ENCODE measurements around the gene NCAPG.
A peak's percentile ranks its signal among the peaks of the same experiment; 100 is the strongest.
"Not testable (repeated sequence)": the region's sequence is repeated elsewhere in the genome, so short reads cannot be mapped to it uniquely, and the experiment has no call there.

The NCAPG gene

DNA sequence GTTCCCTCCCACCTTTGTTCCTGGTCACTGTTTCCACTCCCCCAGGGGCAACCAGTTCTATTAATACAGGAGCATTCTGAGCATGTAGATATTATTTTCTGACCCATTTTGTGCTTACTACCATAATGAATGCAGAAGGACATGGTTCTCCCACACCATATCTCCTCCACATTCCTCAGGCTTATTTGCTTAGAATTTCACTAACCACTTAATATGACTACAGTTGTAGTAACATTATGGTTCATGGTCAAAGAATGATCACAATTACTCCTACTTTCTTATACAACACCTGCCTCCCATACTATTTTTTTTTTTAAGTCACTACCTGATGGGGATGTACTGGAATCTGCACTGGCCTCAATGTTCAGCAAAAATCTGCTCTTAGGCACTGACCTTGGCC lies 21.8 kb upstream of the NCAPG start:
- DNase-seq (ENCODE audit: low spot score), result no peak

DNA sequence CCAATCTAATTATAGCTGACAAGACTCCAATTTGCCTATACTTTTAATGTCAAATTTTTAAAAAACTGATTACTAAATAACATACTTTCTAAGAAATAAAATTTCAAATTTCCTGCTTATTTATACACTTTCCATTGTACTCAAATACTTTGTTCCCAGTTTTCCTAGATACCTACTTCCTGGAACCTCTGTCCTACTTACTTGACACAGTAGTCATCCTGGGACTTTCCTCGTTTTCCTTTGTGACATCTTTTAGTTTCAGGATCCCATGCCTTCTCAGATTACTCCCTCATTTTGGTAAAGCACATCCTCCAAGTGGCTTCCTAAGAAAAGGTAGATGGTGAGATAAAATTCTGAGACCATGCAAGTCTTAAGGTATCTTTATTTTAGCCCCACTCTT lies 16.0 kb upstream of the NCAPG start:
- no peak for DNase-seq (ENCODE audit: low spot score)

DNA sequence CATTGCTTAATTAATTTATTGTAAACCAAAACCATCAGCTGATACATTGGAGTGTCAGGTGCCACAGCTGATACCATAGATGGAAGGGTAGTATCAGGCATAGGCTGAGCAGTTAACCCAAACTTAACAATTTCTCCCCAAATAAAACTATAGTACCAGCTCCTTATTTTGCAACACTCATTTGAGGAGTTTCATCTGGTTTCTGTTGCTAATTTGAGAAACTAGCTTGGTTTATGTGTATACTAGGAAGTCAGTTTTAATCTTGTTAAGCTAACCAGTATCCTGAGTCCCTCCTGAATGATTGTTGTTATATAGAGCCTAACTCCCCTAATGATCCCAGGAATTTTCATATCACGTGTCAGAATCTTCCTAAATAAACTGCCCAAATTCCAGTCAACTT lies 13.0 kb upstream of the NCAPG start:
- DNase-seq (ENCODE audit: low spot score), result no peak

DNA sequence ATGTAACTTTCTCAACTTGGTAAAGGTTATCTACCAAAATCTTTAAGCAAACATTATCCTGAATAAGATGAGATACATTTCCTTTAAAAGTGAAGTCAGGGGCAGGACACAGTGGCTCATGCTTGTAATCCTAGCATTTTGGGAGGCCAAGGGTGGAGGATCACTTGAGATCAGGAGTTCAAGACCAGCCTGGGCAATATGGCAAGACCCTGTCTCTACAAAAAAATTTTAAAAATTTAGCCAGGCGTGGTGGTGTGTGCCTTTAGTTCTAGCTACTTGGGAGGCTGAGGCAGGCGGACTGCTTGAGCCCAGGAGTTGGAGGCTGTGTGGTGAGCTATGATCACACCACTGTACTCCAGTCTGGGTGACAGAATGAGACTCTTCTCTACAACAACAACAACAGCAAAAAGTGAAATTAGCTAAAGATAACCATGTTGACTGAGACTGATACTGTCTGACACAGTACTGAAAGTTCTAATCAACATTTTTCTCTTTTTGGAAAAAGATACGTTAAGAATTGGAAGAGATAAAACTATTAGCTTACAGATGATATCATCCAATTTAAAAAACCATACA lies 5.1 kb upstream of the NCAPG start:
- peak; percentile 40 for DNase-seq (ENCODE audit: low spot score)

DNA sequence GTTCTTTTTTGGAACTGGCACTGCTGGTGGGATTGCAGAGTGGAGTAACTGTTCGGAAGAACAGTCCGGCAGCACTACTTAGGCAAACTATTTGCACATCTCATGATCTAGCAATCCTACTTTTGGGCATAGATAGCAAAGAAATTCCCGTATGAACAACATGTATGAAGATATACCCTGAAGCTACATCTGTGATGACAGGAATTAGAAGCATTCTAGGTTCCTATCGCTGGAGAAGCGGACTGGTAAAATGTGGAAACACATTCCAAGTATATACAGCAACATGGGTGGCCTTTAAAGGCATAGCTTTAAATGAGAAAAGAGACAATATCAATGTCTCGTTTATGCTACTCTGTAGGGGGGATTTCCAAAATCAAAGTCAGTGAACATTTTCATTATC lies 3.3 kb upstream of the NCAPG start:
- no peak for DNase-seq (ENCODE audit: low spot score)

DNA sequence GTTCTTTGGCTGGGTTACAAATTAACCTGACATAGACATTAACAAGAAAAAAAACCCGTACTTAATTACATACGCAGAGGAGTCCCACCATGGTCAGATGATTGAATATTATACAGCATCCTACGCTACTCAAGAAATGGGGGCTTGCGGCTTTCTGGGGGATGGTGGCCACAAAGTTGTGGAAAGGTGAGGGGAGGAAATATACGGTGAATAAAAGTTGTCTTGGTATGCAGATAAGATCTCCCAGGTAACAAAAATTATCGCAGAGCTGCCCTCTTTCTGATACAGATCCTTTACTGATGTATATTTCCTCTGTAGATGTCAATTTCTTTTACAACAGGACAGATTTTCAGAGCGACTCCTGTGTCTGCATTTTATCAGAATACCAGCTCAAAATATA lies 1.1 kb upstream of the NCAPG start:
- no peak for DNase-seq (ENCODE audit: low spot score)

DNA sequence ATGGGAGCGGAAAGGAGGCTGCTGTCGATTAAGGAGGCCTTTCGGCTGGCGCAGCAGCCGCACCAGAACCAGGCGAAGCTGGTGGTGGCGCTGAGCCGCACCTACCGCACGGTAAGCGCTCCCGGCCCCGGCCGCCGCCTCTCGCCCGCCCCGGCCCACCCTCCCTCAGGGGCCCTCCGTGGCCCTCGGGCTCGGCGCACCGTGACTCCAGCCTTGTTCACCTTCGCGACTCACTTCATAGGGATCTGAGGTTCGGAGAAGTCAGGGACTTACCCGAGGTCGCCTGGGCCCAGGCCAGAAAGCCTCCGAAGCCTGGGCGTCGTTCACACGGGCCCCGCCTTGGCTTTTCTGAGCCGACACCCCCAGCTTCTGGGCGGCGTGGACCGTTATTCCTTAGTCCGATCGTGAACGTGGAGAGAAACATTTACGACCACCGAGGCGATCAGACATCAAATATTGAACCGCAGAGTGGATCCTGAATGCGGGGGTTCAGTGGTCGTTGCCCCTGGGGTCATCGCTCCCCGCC lies 362 bp downstream of the NCAPG start:
- peak; percentile 27 for DNase-seq (ENCODE audit: low spot score)

DNA sequence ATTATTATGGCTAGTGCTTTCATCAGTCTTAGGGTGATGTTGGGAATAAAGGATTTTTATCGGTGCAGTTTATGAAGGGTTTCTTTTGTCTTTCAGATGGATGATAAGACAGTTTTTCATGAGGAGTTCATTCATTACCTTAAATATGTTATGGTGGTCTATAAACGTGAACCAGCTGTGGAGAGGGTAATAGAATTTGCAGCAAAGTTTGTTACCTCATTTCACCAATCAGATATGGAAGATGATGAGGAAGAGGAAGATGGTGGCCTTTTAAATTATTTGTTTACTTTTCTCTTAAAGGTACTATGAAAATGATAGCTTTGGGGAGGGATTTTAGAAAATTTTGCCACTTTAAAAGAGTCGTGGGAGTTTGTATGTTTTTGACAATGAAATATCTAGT lies 1.3 kb downstream of the NCAPG start:
- DNase-seq (ENCODE audit: low spot score), result no peak

DNA sequence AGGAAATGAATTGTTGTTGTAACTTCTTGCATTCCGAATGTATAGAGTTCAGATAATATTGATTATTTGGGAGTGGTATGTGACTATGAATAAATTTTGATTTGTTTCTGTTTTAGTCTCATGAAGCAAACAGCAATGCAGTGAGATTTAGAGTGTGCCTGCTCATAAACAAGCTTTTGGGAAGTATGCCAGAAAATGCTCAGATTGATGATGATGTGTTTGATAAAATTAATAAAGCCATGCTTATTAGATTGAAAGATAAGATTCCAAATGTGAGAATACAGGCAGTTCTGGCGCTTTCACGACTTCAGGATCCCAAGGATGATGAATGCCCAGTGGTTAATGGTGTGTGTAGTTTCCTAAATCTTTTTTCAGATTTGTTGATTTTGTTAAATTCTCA lies 2.0 kb downstream of the NCAPG start:
- DNase-seq (ENCODE audit: low spot score), result no peak

DNA sequence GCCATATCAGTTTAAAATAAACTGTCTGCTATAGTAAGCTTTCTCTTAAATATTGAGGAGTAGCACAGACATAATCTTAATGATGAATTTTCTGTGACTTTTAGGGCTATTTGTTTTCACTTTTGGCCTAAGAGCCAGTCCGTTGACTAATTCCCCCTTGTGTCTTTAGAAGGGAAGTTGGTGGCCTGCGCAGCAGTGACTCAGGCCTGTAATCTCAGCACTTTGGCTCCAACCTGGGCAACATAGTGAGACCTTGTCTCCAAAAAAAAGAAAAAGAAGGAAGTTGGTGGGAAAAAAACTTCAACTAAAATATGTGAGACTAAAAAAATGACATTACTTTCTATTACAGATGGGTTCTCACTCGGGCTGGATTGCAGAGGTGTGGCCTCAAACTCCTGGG lies 3.4 kb downstream of the NCAPG start:
- DNase-seq (ENCODE audit: low spot score), result no peak

DNA sequence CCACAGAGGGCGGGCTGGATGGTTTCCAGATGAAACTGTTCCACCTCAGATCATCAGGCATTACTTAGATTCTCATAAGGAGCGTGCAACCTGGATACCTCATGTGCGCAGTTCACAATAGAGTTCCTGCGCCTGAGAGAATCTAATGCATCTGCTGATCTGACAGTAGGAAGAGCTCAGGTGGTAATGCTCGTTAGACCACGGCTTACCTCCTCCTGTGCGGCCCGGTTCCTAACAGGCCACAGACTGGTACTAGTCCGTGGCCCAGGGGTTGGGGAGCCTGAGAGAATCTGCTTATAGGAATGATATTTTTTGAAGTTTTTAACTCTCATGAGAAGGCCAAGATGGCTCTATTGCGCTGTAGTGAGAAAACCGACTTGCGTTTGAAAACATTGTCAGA lies 5.4 kb downstream of the NCAPG start:
- DNase-seq (ENCODE audit: low spot score), result no peak

DNA sequence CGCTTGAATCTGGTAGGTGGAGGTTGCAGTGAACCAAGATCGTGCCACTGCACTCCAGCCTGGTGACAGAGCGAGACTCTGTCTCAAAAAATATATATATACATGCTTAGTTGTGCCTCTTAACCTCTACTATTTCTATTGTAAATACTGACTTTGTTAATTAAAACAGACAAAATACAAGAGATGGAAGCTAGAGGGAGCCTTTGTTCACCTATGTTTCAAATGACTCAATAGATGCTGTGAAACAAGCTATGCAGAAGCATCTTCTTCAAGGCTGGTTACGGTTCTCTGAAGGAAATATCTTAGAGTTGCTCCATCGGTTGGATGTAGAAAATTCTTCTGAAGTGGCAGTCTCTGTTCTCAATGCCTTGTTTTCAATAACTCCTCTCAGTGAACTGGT lies 6.2 kb downstream of the NCAPG start:
- DNase-seq (ENCODE audit: low spot score), result peak; percentile 50

DNA sequence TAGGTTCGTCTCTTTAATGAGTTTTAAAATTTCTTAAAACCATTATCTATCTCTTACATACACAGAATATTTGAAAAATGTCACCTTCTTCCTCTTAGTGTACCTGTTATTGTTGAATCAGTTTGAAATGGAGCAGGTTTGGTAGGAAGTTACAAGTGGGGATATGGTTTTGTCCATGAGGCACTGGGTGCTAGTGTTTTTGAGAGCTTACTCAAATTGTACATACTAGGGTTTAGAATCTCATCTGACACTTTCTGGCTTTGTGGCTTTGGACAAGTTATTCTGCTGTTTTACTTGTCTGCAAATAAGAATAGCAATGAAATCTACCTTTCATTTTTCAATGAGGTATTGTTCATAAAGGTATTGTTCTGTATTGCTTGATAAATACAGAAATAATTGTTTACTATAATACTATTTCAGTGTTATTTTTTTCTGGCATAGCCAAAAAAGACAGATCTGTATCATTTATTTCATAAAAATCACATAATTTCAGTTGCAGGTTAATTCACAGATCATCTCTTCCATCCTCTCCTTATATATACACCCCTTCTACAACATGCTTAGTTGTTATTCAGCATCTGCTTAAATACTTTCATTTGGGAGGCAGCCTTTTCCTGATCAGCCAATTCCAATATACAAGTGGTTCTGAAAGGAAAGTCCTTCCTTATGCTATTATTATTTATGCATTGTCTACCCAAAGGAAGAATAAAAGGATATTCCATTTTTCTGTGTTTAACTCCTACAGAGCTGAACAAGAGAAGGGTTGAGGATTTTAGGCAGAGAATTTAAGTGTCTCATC lies 13.3 kb downstream of the NCAPG start:
- DNase-seq (ENCODE audit: low spot score), result no peak

DNA sequence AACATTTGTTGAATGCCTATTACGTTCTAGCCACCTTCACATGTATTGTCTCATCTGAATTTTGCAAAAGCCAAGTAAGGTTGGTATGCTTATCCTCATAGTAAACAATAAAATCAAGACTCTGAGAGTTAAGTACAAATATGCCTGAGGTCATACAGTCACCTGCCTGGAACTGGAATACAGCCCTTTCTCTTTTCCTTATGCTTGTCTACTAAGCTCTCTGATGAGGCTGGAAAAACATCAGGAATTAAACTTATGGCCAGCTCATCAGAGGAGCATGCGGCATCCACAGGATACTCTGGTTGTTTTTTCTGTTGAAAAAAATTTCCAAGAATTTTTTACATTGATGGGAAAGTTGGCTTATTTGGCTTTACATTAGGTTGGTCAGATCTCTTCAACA lies 35.5 kb downstream of the NCAPG start:
- no peak for DNase-seq (ENCODE audit: low spot score)

DNA sequence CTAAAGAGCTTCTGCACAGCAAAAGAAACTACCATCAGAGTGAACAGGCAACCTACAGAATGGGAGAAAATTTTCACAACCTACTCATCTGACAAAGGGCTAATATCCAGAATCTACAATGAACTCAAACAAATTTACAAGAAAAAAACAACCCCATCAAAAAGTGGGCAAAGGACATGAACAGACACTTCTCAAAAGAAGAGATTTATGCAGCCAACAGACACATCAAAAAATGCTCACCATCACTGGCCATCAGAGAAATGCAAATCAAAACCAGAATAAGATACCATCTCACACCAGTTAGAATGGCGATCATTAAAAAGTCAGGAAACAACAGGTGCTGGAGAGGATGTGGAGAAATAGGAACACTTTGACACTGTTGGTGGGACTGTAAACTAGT lies 39.5 kb downstream of the NCAPG start:
- not testable (repeated sequence) for DNase-seq (ENCODE audit: low spot score)

DNA sequence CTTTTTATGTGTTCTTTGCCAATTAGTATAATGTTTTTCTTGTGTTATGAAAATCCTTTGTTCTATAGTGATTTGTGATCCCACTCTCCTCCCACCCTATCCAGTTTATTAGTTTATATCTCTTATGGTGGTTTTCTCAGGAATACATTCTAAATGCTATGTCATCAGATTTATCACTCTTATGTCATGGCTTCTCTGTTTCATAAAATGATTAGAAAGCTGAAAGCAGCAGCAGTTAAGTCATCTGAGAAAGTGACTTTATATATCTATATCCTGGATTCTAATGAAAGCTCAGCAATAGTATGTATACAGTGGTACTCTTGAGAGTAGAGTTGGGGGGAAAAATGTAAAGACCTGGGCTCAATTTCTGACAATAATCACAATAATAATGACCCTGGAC lies 41.2 kb downstream of the NCAPG start:
- DNase-seq (ENCODE audit: low spot score), result no peak

DNA sequence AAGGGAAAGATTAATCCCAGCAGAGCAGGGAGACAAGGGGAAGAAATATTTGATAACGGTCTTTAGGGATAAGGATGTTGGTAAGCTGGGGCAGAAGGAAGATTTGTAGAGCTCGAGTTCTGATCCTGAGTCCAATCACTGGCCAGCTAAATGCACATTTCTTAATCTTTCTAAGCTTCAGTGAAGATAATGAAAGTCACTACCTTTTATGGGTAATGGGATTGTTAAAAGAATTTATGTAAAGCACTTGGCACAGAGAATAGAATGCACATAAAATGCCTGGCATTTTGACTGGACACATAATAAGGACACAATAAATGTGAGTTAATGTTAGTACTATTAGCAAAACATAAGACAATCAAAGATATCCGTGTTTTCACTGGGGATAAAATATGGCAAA lies 43.3 kb downstream of the NCAPG start:
- no peak for DNase-seq (ENCODE audit: low spot score)

DNA sequence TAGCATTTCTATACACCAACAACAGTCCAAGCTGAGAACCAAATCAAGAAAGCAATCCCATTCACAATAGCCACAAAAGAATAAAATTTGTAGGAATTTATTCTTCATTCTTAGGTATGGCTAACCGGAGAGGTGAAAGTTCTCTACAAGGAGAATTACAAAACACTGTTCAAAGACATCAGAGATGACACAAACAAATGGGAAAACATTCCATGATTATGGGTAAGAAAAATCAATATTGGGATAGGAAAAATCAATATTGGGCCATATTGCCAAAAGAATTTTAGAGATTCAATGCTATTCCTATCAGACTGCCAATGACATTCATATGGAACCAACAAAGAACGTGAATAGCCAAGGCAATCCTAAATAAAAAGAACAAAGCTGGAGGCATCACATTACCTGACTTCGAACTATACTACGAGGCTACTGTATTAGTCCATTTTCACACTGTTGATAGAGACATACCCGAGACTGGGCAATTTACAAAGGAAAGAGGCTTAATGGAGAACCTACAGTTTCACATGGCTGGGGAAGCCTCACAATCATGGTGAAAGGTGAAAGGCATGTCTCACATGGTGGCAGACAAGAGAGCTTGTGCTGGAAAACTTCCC lies 49.1 kb downstream of the NCAPG start:
- no peak for DNase-seq (ENCODE audit: low spot score)

DNA sequence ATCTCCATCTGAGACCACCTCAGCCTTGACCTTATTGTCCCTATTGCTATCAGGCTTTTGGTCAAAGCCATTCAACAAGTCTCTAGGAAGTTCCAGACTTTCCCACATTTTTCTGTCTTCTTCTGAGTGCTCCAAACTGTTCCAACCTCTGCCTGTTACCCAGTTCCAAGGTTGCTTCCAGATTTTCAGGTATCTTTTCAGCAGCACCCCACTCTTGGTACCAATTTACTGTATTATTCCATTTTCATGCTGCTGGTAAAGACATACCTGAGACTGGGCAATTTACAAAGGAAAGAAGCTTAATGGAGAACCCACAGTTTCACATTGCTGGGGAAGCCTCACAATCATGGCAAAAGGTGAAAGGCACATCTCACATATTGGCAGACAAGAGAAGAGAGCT lies 51.1 kb downstream of the NCAPG start:
- not testable (repeated sequence) for DNase-seq (ENCODE audit: low spot score)

DNA sequence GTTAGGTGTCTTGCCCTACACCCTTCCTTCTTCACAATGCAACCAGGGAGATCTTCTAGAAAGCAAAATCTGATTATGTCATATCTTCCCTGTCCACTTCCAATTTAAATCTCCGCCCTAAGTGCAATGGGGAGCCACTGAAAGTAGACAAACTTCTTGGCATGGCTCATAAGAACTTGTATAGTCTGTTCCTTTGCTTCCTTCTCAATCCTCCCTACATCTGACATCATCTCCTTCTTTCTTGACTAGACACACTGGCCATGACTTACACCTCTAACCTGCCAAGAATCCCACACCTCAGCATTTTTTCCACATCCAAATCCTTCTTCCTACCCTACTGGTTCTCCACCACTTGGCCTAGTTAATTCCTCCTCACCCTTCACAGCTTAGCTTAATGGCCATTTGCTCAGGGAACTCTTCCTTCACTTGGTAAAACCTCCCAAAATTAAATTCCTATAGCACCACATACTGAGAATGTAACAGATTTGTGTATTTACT lies 55.1 kb downstream of the NCAPG start:
- DNase-seq (ENCODE audit: low spot score), result no peak

DNA sequence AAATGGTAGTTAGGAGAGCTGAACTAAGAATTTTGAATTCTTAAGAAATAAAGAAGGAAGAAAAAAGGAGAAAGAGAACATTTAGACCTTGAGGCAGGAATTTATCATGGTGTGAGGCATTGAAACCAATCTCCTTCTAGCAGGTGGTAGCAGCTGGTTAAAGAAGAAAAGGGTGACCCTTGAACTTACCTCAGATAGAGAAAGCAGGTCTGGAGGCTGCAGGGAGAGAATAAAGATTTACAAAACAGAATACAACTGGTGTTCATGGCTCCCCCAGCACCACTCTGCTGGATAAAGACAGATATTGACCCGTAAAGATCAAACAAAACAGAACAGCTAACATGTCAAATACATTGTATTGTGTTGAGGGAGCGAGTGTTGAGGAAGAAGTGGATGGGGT lies 56.0 kb downstream of the NCAPG start:
- no peak for DNase-seq (ENCODE audit: low spot score)

DNA sequence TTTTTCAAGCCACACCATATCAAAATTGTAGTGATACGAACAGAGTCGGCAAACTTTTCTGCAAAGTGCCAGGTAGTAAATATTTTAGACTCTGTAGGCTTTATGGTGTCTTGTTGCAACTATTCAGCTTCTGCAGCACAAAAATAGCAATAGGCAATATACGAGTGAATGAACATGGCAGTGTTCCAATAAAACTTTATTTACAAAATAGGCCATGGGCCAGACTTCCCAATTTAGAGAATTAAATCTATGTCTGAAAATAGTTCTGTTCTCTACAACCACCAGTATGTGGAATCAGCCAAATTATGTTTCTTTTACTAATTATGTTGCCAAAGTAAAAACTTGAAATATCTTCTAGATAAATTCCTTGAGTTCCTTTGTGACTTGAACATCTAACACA lies 56.5 kb downstream of the NCAPG start:
- DNase-seq (ENCODE audit: low spot score), result no peak

DNA sequence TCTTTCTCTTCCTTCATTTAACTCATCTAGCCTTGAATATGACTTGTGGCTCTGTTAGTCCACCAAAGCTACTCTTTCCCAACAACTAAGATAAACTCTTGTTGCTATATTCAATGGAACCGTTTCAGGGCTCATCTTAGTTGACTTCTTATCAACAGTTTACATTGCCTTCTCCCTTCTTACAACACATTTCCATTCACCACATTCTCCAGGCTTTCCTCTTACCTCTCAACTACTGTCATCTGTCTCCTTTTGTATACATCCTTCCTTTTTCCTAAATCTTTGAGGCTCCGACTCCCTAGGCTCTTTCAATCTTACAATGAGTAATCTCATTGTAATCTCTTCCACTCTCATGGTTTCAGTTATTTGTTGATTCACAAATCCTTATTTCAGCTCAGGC lies 58.5 kb downstream of the NCAPG start:
- DNase-seq (ENCODE audit: low spot score), result no peak
